OCI-LY1 (cell line): ENCODE results near the gene TGM4.

Experiments
- H2AFZ ChIP-seq: fragments of 200-600 bp; sonication (generic), shearing (Covaris generic); 2 replicates; pipeline ENCODE4 v1.6.0; 2014; ENCODE audit warnings: antibody characterized with exemption, mild to moderate bottlenecking, low read length
- H3F3A ChIP-seq: fragments of 200-600 bp; sonication (generic), shearing (Covaris generic); 2 replicates; pipeline ENCODE4 v1.6.0; 2014; ENCODE audit warnings: mild to moderate bottlenecking, antibody characterized with exemption, low read length, moderate library complexity; ENCODE audit not compliant: insufficient read depth
- H3K27ac ChIP-seq: fragments of 200-600 bp; sonication (generic); 2 replicates; pipeline ENCODE4 v1.5.1; 2014; ENCODE audit warnings: low read length, mixed run types, mild to moderate bottlenecking, low read depth; ENCODE audit not compliant: poor library complexity, severe bottlenecking
- H3K27me3 ChIP-seq: fragments of 200-600 bp; sonication (generic); 2 replicates; pipeline ENCODE4 v1.6.0; 2014; ENCODE audit warnings: antibody characterized with exemption, mild to moderate bottlenecking, low read length, moderate library complexity; ENCODE audit not compliant: insufficient read depth
- H3K36me3 ChIP-seq: fragments of 200-600 bp; sonication (generic); 2 replicates; pipeline ENCODE4 v1.6.1; 2014; ENCODE audit warnings: mild to moderate bottlenecking, antibody characterized with exemption, low read length, moderate library complexity, mixed read lengths; ENCODE audit not compliant: insufficient read depth
- H3K4me1 ChIP-seq: fragments of 200-600 bp; sonication (generic); 2 replicates; pipeline ENCODE4 v1.5.1; 2014; ENCODE audit warnings: mild to moderate bottlenecking, low read length, moderate library complexity; ENCODE audit not compliant: insufficient read depth, severe bottlenecking
- H3K4me2 ChIP-seq: fragments of 200-600 bp; sonication (generic), shearing (Covaris generic); 2 replicates; pipeline ENCODE4 v1.6.1; 2014; ENCODE audit warnings: low read length
- H3K4me3 ChIP-seq: fragments of 200-600 bp; sonication (generic); 2 replicates; pipeline ENCODE4 v1.5.1; 2014; ENCODE audit warnings: low read length, low read depth, mild to moderate bottlenecking, mixed read lengths; ENCODE audit not compliant: poor library complexity, severe bottlenecking
- H3K79me2 ChIP-seq: fragments of 200-600 bp; shearing (Covaris generic); 2 replicates; pipeline ENCODE4 v1.6.1; 2016; ENCODE audit warnings: mixed run types, low read length, mixed read lengths; ENCODE audit not compliant: insufficient read depth
- H3K9ac ChIP-seq: fragments of 200-600 bp; sonication (generic), shearing (Covaris generic); 2 replicates; pipeline ENCODE4 v1.6.1; 2014; ENCODE audit warnings: mild to moderate bottlenecking, low read length, mixed read lengths
- H3K9me2 ChIP-seq: fragments of 200-600 bp; sonication (generic), shearing (Covaris generic); 2 replicates; pipeline ENCODE4 v1.6.1; 2014; ENCODE audit warnings: low read depth, mild to moderate bottlenecking, low read length, mixed read lengths
- H3K9me3 ChIP-seq: fragments of 200-600 bp; shearing (Covaris generic); 2 replicates; pipeline ENCODE4 v1.6.1; 2014; ENCODE audit warnings: low read length, mixed read lengths
- H4K20me1 ChIP-seq: fragments of 200-600 bp; sonication (generic), shearing (Covaris generic); 2 replicates; pipeline ENCODE4 v1.6.0; 2016; ENCODE audit warnings: mild to moderate bottlenecking, low read length; ENCODE audit not compliant: insufficient read depth
- CTCF ChIP-seq: fragments of 200-600 bp; sonication (generic), shearing (Covaris generic); IDR thresholded peaks from 2 replicates; pipeline ENCODE4 v1.5.1; 2017; ENCODE audit warnings: mild to moderate bottlenecking, antibody characterized with exemption, low read length, moderate library complexity, mixed read lengths
- EZH2 ChIP-seq: fragments of 200-600 bp; sonication (generic), shearing (Covaris generic); IDR thresholded peaks from 2 replicates; pipeline ENCODE4 v1.8.0; 2017; ENCODE audit warnings: borderline replicate concordance, mixed run types, mild to moderate bottlenecking, antibody characterized with exemption, low read length, moderate library complexity, mixed read lengths

Gene TGM4

GRCh38 chr3:44920081-44920480 lies 45.7 kb downstream of the TGM4 start:
- peaks cover 4% of the 10 kb centered on the region for H3K4me1 ChIP-seq
- no peak overlapping the region for H3K27ac ChIP-seq
- no peaks in the 10 kb centered on the region for H3K9me2 ChIP-seq
- TF ChIP-seq EZH2 (no peak), CTCF (no peak)
- H2AFZ ChIP-seq, result no peak overlapping the region
- no peaks in the 10 kb centered on the region for H3K79me2 ChIP-seq
- H4K20me1 ChIP-seq, result no peaks in the 10 kb centered on the region
- H3K27me3 ChIP-seq, result no peaks in the 10 kb centered on the region
- H3K36me3 ChIP-seq, result peaks cover 18% of the 10 kb centered on the region
- no peaks in the 10 kb centered on the region for H3K9me3 ChIP-seq
- H3F3A ChIP-seq, result no peaks in the 10 kb centered on the region
- no peak overlapping the region for H3K4me2 ChIP-seq
- H3K4me3 ChIP-seq, result no peak overlapping the region
- H3K9ac ChIP-seq, result no peak overlapping the region

- Histone ChIP-seq H3K27ac (no peak overlapping the region), H3K4me1 (peaks cover 4% of the 10 kb centered on the region), H3K36me3 (peaks cover 39% of the 10 kb centered on the region), H3K9me3 (no peaks in the 10 kb centered on the region), H3K4me2 (no peak overlapping the region), H3K4me3 (no peak overlapping the region), H3K79me2 (no peaks in the 10 kb centered on the region), H3K9ac (no peak overlapping the region), H2AFZ (no peak overlapping the region), H4K20me1 (no peaks in the 10 kb centered on the region), H3K27me3 (no peaks in the 10 kb centered on the region), H3K9me2 (no peaks in the 10 kb centered on the region), H3F3A (no peaks in the 10 kb centered on the region)
- TF ChIP-seq CTCF (no peak), EZH2 (no peak)
Measured at GRCh38 chr3:44923632-44924456, 49.4 kb downstream of the TGM4 start.

GRCh38 chr3:44924457-44925084 lies 50.2 kb downstream of the TGM4 start:
- TF ChIP-seq CTCF (no peak), EZH2 (no peak)
- H3F3A ChIP-seq, result no peaks in the 10 kb centered on the region
- H3K9ac ChIP-seq, result no peak overlapping the region
- H3K4me1 ChIP-seq, result peaks cover 4% of the 10 kb centered on the region
- no peak overlapping the region for H3K4me3 ChIP-seq
- peaks cover 42% of the 10 kb centered on the region for H3K36me3 ChIP-seq
- H3K9me3 ChIP-seq, result no peaks in the 10 kb centered on the region
- H4K20me1 ChIP-seq, result no peaks in the 10 kb centered on the region
- H2AFZ ChIP-seq, result no peak overlapping the region
- H3K79me2 ChIP-seq, result no peaks in the 10 kb centered on the region
- H3K4me2 ChIP-seq, result no peak overlapping the region
- no peaks in the 10 kb centered on the region for H3K9me2 ChIP-seq
- no peaks in the 10 kb centered on the region for H3K27me3 ChIP-seq
- no peak overlapping the region for H3K27ac ChIP-seq
